PFSK-1 (cell line): ENCODE measurements around the gene ITLN1.

ENCODE experiments used
- POLR2AphosphoS5 ChIP-seq: IDR thresholded peaks from 2 replicates; pipeline ENCODE4 v1.6.1; 2012; ENCODE audit warnings: low read depth, mild to moderate bottlenecking, control low read depth, low read length, moderate library complexity
- REST ChIP-seq, 2 experiments: IDR thresholded peaks; 2 replicates each; pipeline versions ENCODE4 v1.6.1 to v1.8.0; 2011 to 2012; ENCODE audit warnings: low read depth in 2 of 2, low read length in 2 of 2, control low read depth in 1 of 2, inconsistent platforms in 1 of 2, mild to moderate bottlenecking in 1 of 2, moderate library complexity in 1 of 2; ENCODE audit not compliant: insufficient read depth in 1 of 2
- SIN3A ChIP-seq: IDR thresholded peaks from 2 replicates; pipeline ENCODE4 v1.6.1; 2012; ENCODE audit warnings: mild to moderate bottlenecking, low read length, moderate library complexity, borderline replicate concordance; ENCODE audit not compliant: insufficient read depth
- TAF1 ChIP-seq: IDR thresholded peaks from 2 replicates; pipeline ENCODE4 v1.6.1; 2012; ENCODE audit warnings: low read length, control low read depth, borderline replicate concordance; ENCODE audit not compliant: insufficient read depth

- TF ChIP-seq POLR2AphosphoS5 = no peak
- no peak for TF ChIP-seq SIN3A
- TF ChIP-seq TAF1 = no peak
- no peak for TF ChIP-seq REST (IDR thresholded peaks at IDR 0.05; ENCODE audit: insufficient read depth in 1 of 2, low read depth in 2 of 2, low read length in 2 of 2)
These were observed 49.9 kb downstream of the ITLN1 start for GRCh38 chr1:160834945-160835565.
